H1 (cell line): Measurements from ENCODE around the gene USP9Y. TPM values are rescaled to one million over a fixed set of nuclear protein-coding genes. Genes with fewer than 3 reads are reported as not detected.

Experiments used
- CTCF ChIA-PET: fragments of 300-600 bp; sonication (Branson Sonifier 250); formaldehyde crosslinking; loops from one replicate; lab custom pipeline; 2021; ENCODE audit not compliant: partially characterized antibody; lab: Charles Lee
- POLR2A ChIA-PET: fragments of 300-600 bp; sonication (Branson Sonifier 250); formaldehyde crosslinking; loops from one replicate; lab custom pipeline; 2021; ENCODE audit warnings: inconsistent platforms; ENCODE audit not compliant: partially characterized antibody; lab: Charles Lee
- DNase-seq, 2 experiments: peaks; one replicate each; pipeline versions ENCODE4 v3.0.0 to v3.0.0-alpha.2; 2010 to 2022; ENCODE audit warnings: low spot score in 2 of 2, low read depth in 1 of 2, mixed read lengths in 1 of 2
- FAIRE-seq: peaks from 2 replicates; lab custom pipeline; 2011; peaks lifted over from hg19 to GRCh38; lab: Jason Lieb, UNC
- H2AFZ ChIP-seq: 2 replicates; pipeline ENCODE4 v1.8.1; 2012; ENCODE audit warnings: low read length, inconsistent platforms
- H2AK5ac ChIP-seq: 2 replicates; pipeline ENCODE4 v1.6.1; 2013; ENCODE audit warnings: low read depth, low read length
- H2BK120ac ChIP-seq: replicated peaks from 2 replicates; pipeline ENCODE3; 2013; ENCODE audit warnings: low read depth, low read length, inconsistent platforms
- H2BK12ac ChIP-seq: 2 replicates; pipeline ENCODE4 v1.6.1; 2013; ENCODE audit warnings: low read depth, low read length
- H2BK15ac ChIP-seq: 2 replicates; pipeline ENCODE4 v1.6.1; 2013; ENCODE audit warnings: low read length
- H2BK20ac ChIP-seq: 2 replicates; pipeline ENCODE4 v1.6.1; 2013; ENCODE audit warnings: low read length
- H2BK5ac ChIP-seq: 2 replicates; pipeline ENCODE4 v1.6.1; 2013; ENCODE audit warnings: low read depth, low read length
- H3K14ac ChIP-seq: 2 replicates; pipeline ENCODE4 v1.6.1; 2013; ENCODE audit warnings: inconsistent platforms; ENCODE audit not compliant: insufficient read length
- H3K18ac ChIP-seq: 2 replicates; pipeline ENCODE4 v1.6.1; 2013; ENCODE audit warnings: low read length; ENCODE audit errors: extremely low read depth
- H3K23ac ChIP-seq: 2 replicates; pipeline ENCODE4 v1.6.1; 2013; ENCODE audit warnings: inconsistent platforms; ENCODE audit not compliant: insufficient read length
- H3K23me2 ChIP-seq: 2 replicates; pipeline ENCODE4 v1.6.1; 2013; ENCODE audit warnings: low read depth, low read length
- H3K27ac ChIP-seq: 2 replicates; pipeline ENCODE4 v1.6.1; 2011; ENCODE audit warnings: low read depth, low read length, inconsistent platforms
- H3K27me3 ChIP-seq, 4 experiments: replicated peaks in 1 of 4; 1 replicate in 1 of 4; 2 replicates in 3 of 4; pipeline versions ENCODE4 v1.6.1 to v1.8.1; 2011 to 2013; ENCODE audit warnings: low read length in 3 of 4, mild to moderate bottlenecking in 3 of 4, inconsistent platforms in 2 of 4, mixed read lengths in 2 of 4, moderate library complexity in 1 of 4; ENCODE audit not compliant: control insufficient read depth in 3 of 4, insufficient read depth in 3 of 4; ENCODE audit errors: extremely low read depth in 1 of 4
- H3K36me3 ChIP-seq, 4 experiments: 2 replicates each; pipeline versions ENCODE4 v1.6.1 to v1.8.1; 2011 to 2013; ENCODE audit warnings: mild to moderate bottlenecking in 4 of 4, low read length in 3 of 4, moderate library complexity in 2 of 4, control low read depth in 1 of 4, inconsistent platforms in 1 of 4; ENCODE audit not compliant: insufficient read depth in 4 of 4, control insufficient read depth in 2 of 4
- H3K4ac ChIP-seq: replicated peaks from 2 replicates; pipeline ENCODE3; 2013; ENCODE audit warnings: low read length, low read depth, mixed read lengths, inconsistent platforms; ENCODE audit not compliant: insufficient read length
- H3K4me1 ChIP-seq, 4 experiments: replicated peaks in 1 of 4; 1 replicate in 1 of 4; 2 replicates in 3 of 4; pipeline versions ENCODE4 v1.6.1 to v1.8.1; 2011 to 2013; ENCODE audit warnings: low read length in 3 of 4, inconsistent platforms in 2 of 4, mixed read lengths in 1 of 4; ENCODE audit not compliant: insufficient read depth in 4 of 4, control insufficient read depth in 3 of 4
- H3K4me2 ChIP-seq, 2 experiments: 2 replicates each; pipeline versions ENCODE4 v1.6.1 to v1.8.1; 2011 to 2013; ENCODE audit warnings: low read depth in 2 of 2, low read length in 2 of 2, control low read depth in 1 of 2, inconsistent platforms in 1 of 2, mild to moderate bottlenecking in 1 of 2; ENCODE audit not compliant: insufficient read depth in 1 of 2
- H3K4me3 ChIP-seq, 4 experiments: fragments of 200-600, 300-600 bp in 1 of 4; sonication (generic), shearing (Covaris generic), sonication (Bioruptor Twin) in 1 of 4; 2 replicates each; pipeline versions ENCODE4 v1.5.1 to v1.8.1; 2011 to 2016; ENCODE audit warnings: low read length in 4 of 4, low read depth in 3 of 4, control low read depth in 2 of 4, inconsistent platforms in 2 of 4, mild to moderate bottlenecking in 2 of 4, mixed read lengths in 1 of 4, moderate library complexity in 1 of 4; ENCODE audit not compliant: insufficient read depth in 2 of 4; ENCODE audit errors: extremely low read depth in 1 of 4
- H3K56ac ChIP-seq: replicated peaks from 2 replicates; pipeline ENCODE3; 2013; ENCODE audit warnings: low read depth, mild to moderate bottlenecking, mixed read lengths, low read length, inconsistent platforms; ENCODE audit not compliant: insufficient read length
- H3K79me1 ChIP-seq: 2 replicates; pipeline ENCODE4 v1.6.1; 2013; ENCODE audit warnings: low read depth, low read length, control low read depth
- H3K79me2 ChIP-seq, 2 experiments: 2 replicates each; pipeline versions ENCODE4 v1.6.1 to v1.8.1; 2012 to 2013; ENCODE audit warnings: low read length in 2 of 2, mild to moderate bottlenecking in 2 of 2, inconsistent platforms in 1 of 2; ENCODE audit not compliant: insufficient read depth in 2 of 2, control insufficient read depth in 1 of 2
- H3K9ac ChIP-seq, 4 experiments: replicated peaks in 1 of 4; 1 replicate in 1 of 4; 2 replicates in 3 of 4; pipeline versions ENCODE4 v1.6.1 to v1.8.1; 2011 to 2013; ENCODE audit warnings: low read depth in 3 of 4, low read length in 3 of 4, control low read depth in 2 of 4, mild to moderate bottlenecking in 2 of 4, moderate library complexity in 2 of 4, inconsistent platforms in 1 of 4; ENCODE audit errors: extremely low read depth in 1 of 4
- H3K9me3 ChIP-seq, 2 experiments: 2 replicates each; pipeline versions ENCODE4 v1.6.1 to v1.8.1; 2012 to 2013; ENCODE audit warnings: mild to moderate bottlenecking in 2 of 2, moderate library complexity in 2 of 2, control low read depth in 1 of 2, inconsistent platforms in 1 of 2, low read depth in 1 of 2, low read length in 1 of 2, mixed read lengths in 1 of 2; ENCODE audit not compliant: insufficient read depth in 2 of 2
- H4K20me1 ChIP-seq, 2 experiments: replicated peaks in 1 of 2; 2 replicates each; pipeline versions ENCODE3 to v1.8.1; 2011 to 2013; ENCODE audit warnings: inconsistent platforms in 2 of 2, low read length in 2 of 2, mild to moderate bottlenecking in 1 of 2; ENCODE audit not compliant: insufficient read depth in 2 of 2, control insufficient read depth in 1 of 2
- H4K5ac ChIP-seq: 2 replicates; pipeline ENCODE4 v1.6.1; 2013; ENCODE audit warnings: low read length, low read depth, mixed read lengths, inconsistent platforms; ENCODE audit not compliant: insufficient read length
- H4K8ac ChIP-seq: 2 replicates; pipeline ENCODE4 v1.8.0; 2013; ENCODE audit warnings: mild to moderate bottlenecking, moderate library complexity, low read length, inconsistent platforms; ENCODE audit not compliant: insufficient read depth; ENCODE audit errors: extremely low read depth
- H4K91ac ChIP-seq: replicated peaks from 2 replicates; pipeline ENCODE3; 2013; ENCODE audit warnings: low read length, mixed read lengths, inconsistent platforms; ENCODE audit not compliant: insufficient read length
- BACH1 ChIP-seq: IDR thresholded peaks from 2 replicates; pipeline ENCODE4 v1.6.1; 2012; ENCODE audit warnings: low read length, improper control_type of control experiment
- CEBPB ChIP-seq: IDR thresholded peaks from 2 replicates; pipeline ENCODE4 v1.6.1; 2012; ENCODE audit warnings: low read depth, low read length
- CHD2 ChIP-seq: IDR thresholded peaks from 2 replicates; pipeline ENCODE4 v1.6.1; 2012; ENCODE audit warnings: low read length, improper control_type of control experiment
- EGR1 ChIP-seq: IDR thresholded peaks from 2 replicates; pipeline ENCODE4 v1.6.1; 2011; ENCODE audit warnings: low read depth, low read length, borderline replicate concordance
- HDAC6 ChIP-seq: IDR thresholded peaks from one replicate; pipeline ENCODE4 v1.7.1; 2012; ENCODE audit warnings: low read depth, mild to moderate bottlenecking, inconsistent platforms, low read length, moderate library complexity
- JUND ChIP-seq: IDR thresholded peaks from 2 replicates; pipeline ENCODE4 v1.6.1; 2011; ENCODE audit warnings: mild to moderate bottlenecking, improper control_type of control experiment, low read length
- KDM4A ChIP-seq: IDR thresholded peaks from one replicate; pipeline ENCODE4 v1.7.1; 2012; ENCODE audit warnings: low read depth, mild to moderate bottlenecking, moderate library complexity, low read length, inconsistent platforms; ENCODE audit not compliant: severe bottlenecking
- RNF2 ChIP-seq: fragments of 200-900, 300-1000 bp; sonication (generic); IDR thresholded peaks from 2 replicates; pipeline ENCODE4 v1.7.1; 2016; ENCODE audit warnings: borderline replicate concordance, low read depth, mild to moderate bottlenecking, antibody characterized with exemption, low read length; ENCODE audit not compliant: poor library complexity, severe bottlenecking; ENCODE audit errors: missing control alignments
- SP4 ChIP-seq: IDR thresholded peaks from 2 replicates; pipeline ENCODE4 v1.6.1; 2012; ENCODE audit warnings: low read length, inconsistent platforms
- TAF7 ChIP-seq: optimal IDR thresholded peaks from 2 replicates; pipeline ENCODE3; 2011; ENCODE audit warnings: low read depth, mild to moderate bottlenecking, inconsistent platforms, low read length, moderate library complexity, borderline replicate concordance
- TBP ChIP-seq: IDR thresholded peaks from 2 replicates; pipeline ENCODE4 v1.6.1; 2011; ENCODE audit warnings: low read depth, low read length, improper control_type of control experiment
- WGBS, 2 experiments: shearing (Covaris generic) in 1 of 2; methylation state at CpG; one replicate each; pipeline versions ENCODE4 v1.1.6 to v1.1.7; 2013 to 2015; ENCODE audit warnings: low lambda C conversion rate in 2 of 2, mixed read lengths in 2 of 2, inconsistent platforms in 1 of 2, low coverage in 1 of 2, missing lambda C conversion rate in 1 of 2; ENCODE audit not compliant: insufficient replicate concordance in 2 of 2, insufficient coverage in 1 of 2, insufficient read length in 1 of 2; ENCODE audit errors: extremely low coverage in 1 of 2, missing lambda C conversion rate in 1 of 2; 5-methylcytosine and 5-hydroxymethylcytosine counted together
- polyA plus RNA-seq, 7 experiments: library from polyadenylated mRNA; depleted of rRNA in 3 of 7; stranded (reverse) in 5 of 7; unstranded in 2 of 7; fragments of >200 nt in 5 of 7; fragments of 200-250 nt in 2 of 7; gene quantifications; 1 replicate in 5 of 7; 2 replicates in 1 of 7; 4 replicates in 1 of 7; pipeline versions ENCODE4 v1.2.1 to v1.2.3, GENCODE V29; 2011 to 2013; ENCODE audit warnings: missing spikeins in 2 of 7, mixed read lengths in 2 of 7
- total RNA-seq: library from RNA; stranded (reverse); fragmentation: NEBNext Ultra II Directional; extraction: Animal tissue kit (Norgen Biotek cat#: 25700); gene quantifications from 2 replicates; pipeline ENCODE4 v1.2.1, GENCODE V29; 2021
- TF ChIP-seq, protein P1 (sequence below), 3 experiments: IDR thresholded peaks; 1 replicate in 2 of 3; 2 replicates in 1 of 3; pipeline versions ENCODE4 v1.5.1 to v1.6.1; 2011; ENCODE audit warnings: low read length in 3 of 3, mild to moderate bottlenecking in 3 of 3, inconsistent platforms in 2 of 3, low read depth in 1 of 3, moderate library complexity in 1 of 3; ENCODE audit not compliant: insufficient read depth in 1 of 3; ENCODE audit errors: control extremely low read depth in 1 of 3

USP9Y gene
- total and polyA plus RNA-seq, 2 of the 8 experiments (the other 6 are each of a cell fraction or from before 2014, with no cell fraction given) = 28.3 to 34.1 TPM

DNA sequence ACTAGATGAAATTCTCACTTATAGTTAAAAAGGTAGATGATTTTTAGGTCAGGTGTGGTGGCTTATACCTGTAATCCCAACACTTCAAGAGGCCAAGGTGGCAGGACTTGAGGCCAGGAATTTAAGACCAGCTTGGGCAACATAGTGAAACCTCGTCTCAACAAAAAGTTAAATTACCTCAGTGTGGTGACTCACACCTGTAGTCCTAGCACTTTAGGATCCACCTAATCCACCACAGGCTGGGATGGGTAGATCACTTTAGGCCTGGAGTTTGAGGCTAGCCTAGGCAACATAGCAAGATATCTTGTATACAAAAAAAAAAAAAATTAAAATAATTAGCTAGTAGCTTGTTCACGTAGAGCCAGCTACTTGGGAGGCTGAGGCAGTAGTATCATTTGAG is 140.3 kb downstream of the USP9Y start:
- POLR2A ChIA-PET = no interaction called here
- no peak for TF ChIP-seq CEBPB
- TF ChIP-seq HDAC6 = no peak
- TF ChIP-seq SP4 = no peak
- no peak for TF ChIP-seq TBP
- no peak for TF ChIP-seq KDM4A
- TF ChIP-seq, protein P1, sequence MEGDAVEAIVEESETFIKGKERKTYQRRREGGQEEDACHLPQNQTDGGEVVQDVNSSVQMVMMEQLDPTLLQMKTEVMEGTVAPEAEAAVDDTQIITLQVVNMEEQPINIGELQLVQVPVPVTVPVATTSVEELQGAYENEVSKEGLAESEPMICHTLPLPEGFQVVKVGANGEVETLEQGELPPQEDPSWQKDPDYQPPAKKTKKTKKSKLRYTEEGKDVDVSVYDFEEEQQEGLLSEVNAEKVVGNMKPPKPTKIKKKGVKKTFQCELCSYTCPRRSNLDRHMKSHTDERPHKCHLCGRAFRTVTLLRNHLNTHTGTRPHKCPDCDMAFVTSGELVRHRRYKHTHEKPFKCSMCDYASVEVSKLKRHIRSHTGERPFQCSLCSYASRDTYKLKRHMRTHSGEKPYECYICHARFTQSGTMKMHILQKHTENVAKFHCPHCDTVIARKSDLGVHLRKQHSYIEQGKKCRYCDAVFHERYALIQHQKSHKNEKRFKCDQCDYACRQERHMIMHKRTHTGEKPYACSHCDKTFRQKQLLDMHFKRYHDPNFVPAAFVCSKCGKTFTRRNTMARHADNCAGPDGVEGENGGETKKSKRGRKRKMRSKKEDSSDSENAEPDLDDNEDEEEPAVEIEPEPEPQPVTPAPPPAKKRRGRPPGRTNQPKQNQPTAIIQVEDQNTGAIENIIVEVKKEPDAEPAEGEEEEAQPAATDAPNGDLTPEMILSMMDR (IDR thresholded peaks at IDR 0.05; ENCODE audit: control extremely low read depth in 1 of 3, insufficient read depth in 1 of 3, low read depth in 1 of 3, low read length in 3 of 3) = no peak
- TF ChIP-seq TAF7 = no peak
- TF ChIP-seq RNF2 = no peak
- no peak for TF ChIP-seq BACH1
- TF ChIP-seq JUND = no peak
- TF ChIP-seq EGR1 = no peak
- no peak for TF ChIP-seq CHD2

More for the DNA sequence above, 140.3 kb downstream of the USP9Y start:
- no peak overlapping the region for H3K14ac ChIP-seq
- H3K27ac ChIP-seq = no peak overlapping the region
- no peak overlapping the region for H2BK15ac ChIP-seq
- no peak overlapping the region for H3K4ac ChIP-seq
- no peak overlapping the region for H3K18ac ChIP-seq
- H2BK120ac ChIP-seq = no peak overlapping the region
- H4K5ac ChIP-seq = no peak overlapping the region
- FAIRE-seq (no peak), DNase-seq (no peak)
- no peaks in the 10 kb centered on the region for H3K4me1 ChIP-seq
- no peak overlapping the region for H4K8ac ChIP-seq
- H3K23ac ChIP-seq = no peak overlapping the region
- CTCF ChIA-PET = no interaction called here
- H3K9ac ChIP-seq = no peak overlapping the region
- no peak overlapping the region for H2BK20ac ChIP-seq
- H3K79me2 ChIP-seq = no peaks in the 10 kb centered on the region
- no peaks in the 10 kb centered on the region for H4K20me1 ChIP-seq
- no peak overlapping the region for H2AFZ ChIP-seq
- H3K27me3 ChIP-seq = no peaks in the 10 kb centered on the region
- no peak overlapping the region for H3K4me3 ChIP-seq
- peaks cover 0 to 15% (median 4%) of the 10 kb centered on the region in 4 experiments; a peak in 3 of 8 replicates for H3K36me3 ChIP-seq
- 83% methylated on average over 2 of the region's 2 CpGs; no CpG with 5 or more reads in 1 of the 2 experiments for WGBS, 2 experiments
- H2AK5ac ChIP-seq = no peak overlapping the region
- H2BK12ac ChIP-seq = no peak overlapping the region
- no peak overlapping the region for H3K4me2 ChIP-seq
- no peak overlapping the region for H3K56ac ChIP-seq
- no peaks in the 10 kb centered on the region for H3K79me1 ChIP-seq
- H2BK5ac ChIP-seq = no peak overlapping the region
- H4K91ac ChIP-seq = no peak overlapping the region
- no peaks in the 10 kb centered on the region for H3K9me3 ChIP-seq
- no peaks in the 10 kb centered on the region for H3K23me2 ChIP-seq
